ENCODE measurements around the gene ACBD6. TPM values are rescaled to one million over a fixed set of nuclear protein-coding genes. Genes with fewer than 3 reads are reported as not detected.

ACBD6 gene
- total and polyA plus RNA-seq, 2 of the 4 experiments (the other 2 are of a cell fraction): 52.5 to 59.1 TPM

- no peak overlapping the region for H3K27ac ChIP-seq (ENCODE audit: insufficient read depth, low read length)
Observed at GRCh38 chr1:180381184-180381580, 121.2 kb downstream of the ACBD6 start.

More at GRCh38 chr1:180381184-180381580, 121.2 kb downstream of the ACBD6 start:
- H2BK120ac ChIP-seq (ENCODE audit: low read depth, low read length): no peak overlapping the region
- peaks cover 3% of the 10 kb centered on the region; the same call in 1 of the 2 replicates for H3K36me3 ChIP-seq (ENCODE audit: control insufficient read depth, insufficient read depth, low read length)
- no peak overlapping the region for H3K4me3 ChIP-seq (ENCODE audit: insufficient read depth, low read depth, low read length)
- intact Hi-C loops (cut with micrococcal nuclease) (no loop called here), in situ Hi-C loops (cut with MboI; ENCODE audit: low sequenced_read_pairs) (no loop called here), dilution Hi-C loops (cut with HindIII; ENCODE audit: low sequenced_read_pairs, unreplicated experiment) (no loop called here)
- no peak overlapping the region for H2BK15ac ChIP-seq (ENCODE audit: low read depth, low read length)
- ATAC-seq (ENCODE audit: low read depth): no peak
- H4K5ac ChIP-seq (ENCODE audit: low read depth, low read length): no peak overlapping the region
- no peak overlapping the region for H3K18ac ChIP-seq (ENCODE audit: low read depth, low read length)
- no peak overlapping the region for H3K23ac ChIP-seq (ENCODE audit: low read depth, low read length)
- H2AFZ ChIP-seq (replicated peaks; ENCODE audit: low read length, poor library complexity): no peak overlapping the region
- H4K20me1 ChIP-seq (ENCODE audit: insufficient read depth, low read length): peaks cover 9% of the 10 kb centered on the region; the same call in 1 of the 2 replicates
- 67% methylated on average over 1 of the region's 4 CpGs; no CpG with 5 or more reads in 1 of the 2 experiments for WGBS, 2 experiments (ENCODE audit: extremely low coverage in 2 of 2, insufficient read length in 1 of 2)
- H3K14ac ChIP-seq (replicated peaks; ENCODE audit: low read depth, low read length): no peak overlapping the region
- no peak for TF ChIP-seq SMC3 (IDR thresholded peaks at IDR 0.05; ENCODE audit: low read depth, low read length)
- TF ChIP-seq USF2 (IDR thresholded peaks at IDR 0.05; ENCODE audit: low read depth, low read length): no peak
- no peak for TF ChIP-seq RFX5 (IDR thresholded peaks at IDR 0.05; ENCODE audit: low read depth, low read length)
- TF ChIP-seq BHLHE40 (IDR thresholded peaks at IDR 0.05; ENCODE audit: low read depth, low read length): no peak
- TF ChIP-seq FOS (IDR thresholded peaks at IDR 0.05; ENCODE audit: low read depth, low read length): no peak
- no peak for TF ChIP-seq CTCF (conservative IDR thresholded peaks at IDR 0.05; ENCODE audit: low read depth, low read length)
- TF ChIP-seq ELK1 (IDR thresholded peaks at IDR 0.05; ENCODE audit: borderline replicate concordance, low read depth, low read length): no peak
- TF ChIP-seq NFE2L2 (IDR thresholded peaks at IDR 0.05; ENCODE audit: low read depth, low read length): no peak
- no peak for TF ChIP-seq MAFK (IDR thresholded peaks at IDR 0.05; ENCODE audit: low read depth, low read length)
- no peak for TF ChIP-seq CEBPB (IDR thresholded peaks at IDR 0.05; ENCODE audit: low read depth, low read length)
- no peak for TF ChIP-seq MAZ (IDR thresholded peaks at IDR 0.05; ENCODE audit: borderline replicate concordance, low read depth, low read length)
- no peak for TF ChIP-seq CHD1 (IDR thresholded peaks at IDR 0.05; ENCODE audit: low read depth, low read length)
- TF ChIP-seq POLR2A (IDR thresholded peaks at IDR 0.05; ENCODE audit: low read depth, low read length): no peak
- TF ChIP-seq RAD21 (IDR thresholded peaks at IDR 0.05; ENCODE audit: low read length): no peak
- no peak for TF ChIP-seq RCOR1 (IDR thresholded peaks at IDR 0.05; ENCODE audit: insufficient replicate concordance, low read length)
- TF ChIP-seq MXI1 (IDR thresholded peaks at IDR 0.05; ENCODE audit: borderline replicate concordance, low read depth, low read length): no peak
- H3K4ac ChIP-seq (ENCODE audit: low read depth, low read length): no peak overlapping the region
- no peaks in the 10 kb centered on the region for H3K27me3 ChIP-seq (ENCODE audit: control insufficient read depth, insufficient read depth, low read length)
- peaks cover 22% of the 10 kb centered on the region for H3K9me3 ChIP-seq (ENCODE audit: control insufficient read depth, insufficient read depth, low read length)
- H3K79me1 ChIP-seq (ENCODE audit: low read depth in 1 of 2, low read length in 2 of 2): peaks cover 7 to 22% of the 10 kb centered on the region in 2 experiments; a peak in 3 of 4 replicates
- no peak overlapping the region for H2BK5ac ChIP-seq (ENCODE audit: low read depth, low read length, poor library complexity, severe bottlenecking)
- no peak overlapping the region for H3K56ac ChIP-seq (ENCODE audit: extremely low read depth, insufficient read depth, low read length)
- no peak overlapping the region for H3K9ac ChIP-seq (ENCODE audit: low read depth, low read length)
- H2AK9ac ChIP-seq (replicated peaks; ENCODE audit: low read depth, low read length, poor library complexity): no peak overlapping the region
- no TSS peak for BruUV-seq (replicated peaks)
- H3K9me1 ChIP-seq (ENCODE audit: insufficient read depth, low read length): no peaks in the 10 kb centered on the region
- no peaks in the 10 kb centered on the region for H3K4me1 ChIP-seq (ENCODE audit: control insufficient read depth, insufficient read depth, low read length)
- H2AK5ac ChIP-seq (ENCODE audit: low read depth, low read length): no peak overlapping the region
- H4K91ac ChIP-seq (ENCODE audit: insufficient read depth, low read depth, low read length): no peak overlapping the region
- H3K4me2 ChIP-seq (ENCODE audit: low read depth, low read length): no peak overlapping the region
- DNase-seq: no peak
- no peak overlapping the region for H4K8ac ChIP-seq (ENCODE audit: low read depth in 2 of 2, low read length in 2 of 2)
- CTCF ChIA-PET: no interaction called here
- H2BK20ac ChIP-seq (ENCODE audit: low read depth, low read length): no peak overlapping the region
- POLR2A ChIA-PET (ENCODE audit: unreplicated experiment): no interaction called here
